HEK293T (cell line): ENCODE data around the gene TTLL12.

Experiments used
- ARNT ChIP-seq: fragments of 450-650 bp; IDR thresholded peaks from 2 replicates; pipeline ENCODE4 v1.6.1; 2017; ENCODE audit warnings: mild to moderate bottlenecking
- BHLHE40 ChIP-seq: fragments of 450-650 bp; IDR thresholded peaks from 2 replicates; pipeline ENCODE4 v1.6.1; 2016; ENCODE audit warnings: mild to moderate bottlenecking, moderate library complexity, borderline replicate concordance
- CTBP1 ChIP-seq: fragments of 450-650 bp; IDR thresholded peaks from 2 replicates; pipeline ENCODE4 v1.6.1; 2016; ENCODE audit warnings: borderline replicate concordance
- ELF4 ChIP-seq: fragments of 450-650 bp; IDR thresholded peaks from 2 replicates; pipeline ENCODE4 v1.6.1; 2017; ENCODE audit warnings: antibody characterized with exemption
- FOXA1 ChIP-seq: fragments of 450-650 bp; IDR thresholded peaks from 2 replicates; pipeline ENCODE4 v1.6.1; 2016; ENCODE audit warnings: mild to moderate bottlenecking
- FOXK2 ChIP-seq: fragments of 450-650 bp; IDR thresholded peaks from 2 replicates; pipeline ENCODE4 v1.6.1; 2016; ENCODE audit warnings: mild to moderate bottlenecking
- FOXM1 ChIP-seq: fragments of 450-650 bp; IDR thresholded peaks from 2 replicates; pipeline ENCODE4 v1.6.1; 2017; ENCODE audit warnings: mild to moderate bottlenecking, borderline replicate concordance
- NFRKB ChIP-seq: fragments of 450-650 bp; IDR thresholded peaks from 2 replicates; pipeline ENCODE4 v1.6.1; 2016; ENCODE audit warnings: mild to moderate bottlenecking, moderate library complexity
- PKNOX1 ChIP-seq: fragments of 450-650 bp; IDR thresholded peaks from 2 replicates; pipeline ENCODE4 v1.6.1; 2016
- SP1 ChIP-seq: fragments of 450-650 bp; IDR thresholded peaks from 2 replicates; pipeline ENCODE4 v1.6.1; 2017
- SUZ12 ChIP-seq: fragments of 450-650 bp; IDR thresholded peaks from 2 replicates; pipeline ENCODE4 v1.6.1; 2016; ENCODE audit warnings: mild to moderate bottlenecking
- TARDBP ChIP-seq: fragments of 450-650 bp; IDR thresholded peaks from 2 replicates; pipeline ENCODE4 v1.6.1; 2016
- ZNF384 ChIP-seq: fragments of 450-650 bp; IDR thresholded peaks from 2 replicates; pipeline ENCODE4 v1.6.1; 2016

GRCh38 chr22:43116932-43117331 lies 70.0 kb downstream of the TTLL12 start:
- TF ChIP-seq SP1 (no peak), NFRKB (no peak), FOXM1 (no peak), FOXA1 (no peak), BHLHE40 (no peak), SUZ12 (no peak), TARDBP (no peak), ZNF384 (no peak), CTBP1 (no peak), FOXK2 (no peak), PKNOX1 (no peak), ELF4 (no peak), ARNT (no peak)
